CD4-positive, alpha-beta T cell treated with Interleukin-4 for 1 hour (primary cell): ENCODE results near the gene FOXO6.

ENCODE experiments used
- DNase-seq, 2 donors: peaks; one replicate each; pipeline ENCODE4 v3.0.0-alpha.2; 2020 to 2022

Gene FOXO6

GRCh38 chr1:41428738-41429640, 67.8 kb downstream of the FOXO6 start:
- no peak for DNase-seq

DNA sequence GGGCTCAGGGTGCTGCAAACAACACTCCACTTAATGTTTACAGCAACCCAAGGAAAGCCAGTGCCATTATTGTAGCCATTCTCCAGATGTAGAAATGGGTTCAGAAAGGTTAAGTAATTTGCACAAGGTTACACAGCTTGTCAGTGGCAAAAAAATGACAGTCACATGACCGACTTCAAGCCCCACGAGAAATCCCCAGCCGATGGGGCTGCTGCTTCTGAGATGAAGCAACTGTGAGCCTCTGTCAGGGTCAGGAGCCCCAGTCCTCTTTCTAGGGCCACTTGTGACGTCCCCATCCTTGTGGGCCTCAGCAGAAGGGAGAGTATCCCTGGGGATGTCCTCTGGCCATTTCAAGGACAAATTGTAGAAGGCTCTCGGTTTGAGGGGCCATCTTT, 68.4 kb downstream of the FOXO6 start:
- DNase-seq: no peak

DNA sequence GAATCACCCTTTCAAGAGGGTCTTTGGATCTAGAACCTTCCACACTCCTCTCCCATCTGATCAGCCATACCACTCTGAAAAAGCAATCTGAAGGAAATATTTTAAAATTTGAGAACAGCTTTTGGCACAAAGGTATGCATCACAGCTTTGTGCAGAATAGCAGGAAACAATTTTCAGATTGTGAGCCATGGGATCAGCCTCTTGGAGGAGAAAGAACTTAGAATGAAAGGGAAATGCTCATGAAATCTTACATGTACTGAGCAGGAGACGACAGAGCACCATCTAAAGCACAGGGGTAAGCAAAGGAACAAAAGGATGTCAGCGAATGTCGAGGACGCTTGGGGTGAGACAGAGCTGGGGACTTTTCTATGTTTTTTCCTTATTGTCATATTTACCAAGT, 68.8 kb downstream of the FOXO6 start:
- no peak for DNase-seq

DNA sequence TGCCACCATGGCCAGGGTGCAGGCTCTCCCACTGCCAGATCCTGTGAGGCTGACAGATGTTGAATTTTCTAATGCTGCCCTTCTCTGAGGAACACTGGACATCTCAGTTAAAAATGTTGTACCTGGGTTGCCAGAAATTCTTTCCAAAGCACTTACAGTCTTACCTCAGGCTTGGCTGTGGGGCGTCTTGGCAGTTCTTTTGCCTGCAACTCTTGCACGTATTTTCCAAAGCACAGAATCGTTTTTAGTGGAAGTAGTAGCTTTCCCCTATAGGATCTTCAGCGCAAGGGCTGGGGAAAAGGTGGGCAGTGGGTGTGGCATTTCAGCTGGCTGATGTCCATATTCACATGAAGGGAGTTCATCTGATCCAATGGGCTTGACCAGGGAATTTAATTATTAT, 69.3 kb downstream of the FOXO6 start:
- no peak for DNase-seq

- DNase-seq: no peak
Measured at GRCh38 chr1:41431490-41432350, 70.5 kb downstream of the FOXO6 start.
